Thyroid gland (tissue), 4 donors: Measurements from ENCODE around the gene STUM. TPM values are rescaled to one million over a fixed set of nuclear protein-coding genes. Genes with fewer than 3 reads are reported as not detected.

Experiments used
- DNase-seq, 2 donors: peaks; one replicate each; pipeline ENCODE4 v3.0.0-alpha.2; 2019
- H3K27ac ChIP-seq, 3 donors: fragments of 200-600 bp; sonication (generic); 1 replicate in 2 of 3; 2 replicates in 1 of 3; pipeline ENCODE4 v1.5.1; 2016 to 2019; ENCODE audit warnings: mild to moderate bottlenecking in 1 of 3, moderate library complexity in 1 of 3
- H3K27me3 ChIP-seq: fragments of 200-600 bp; sonication (generic); one replicate; pipeline ENCODE4 v1.5.1; 2019
- H3K36me3 ChIP-seq, 2 donors: fragments of 200-600 bp; sonication (generic); one replicate each; pipeline ENCODE4 v1.5.1; 2016 to 2019
- H3K4me1 ChIP-seq, 2 donors: fragments of 200-600 bp; sonication (generic); one replicate each; pipeline ENCODE4 v1.5.1; 2017 to 2019
- H3K4me3 ChIP-seq, 3 donors: fragments of 200-600 bp; sonication (generic); replicated peaks in 1 of 3; 1 replicate in 2 of 3; 2 replicates in 1 of 3; pipeline ENCODE4 v1.5.1; 2016; ENCODE audit warnings: mild to moderate bottlenecking in 1 of 3
- H3K9me3 ChIP-seq: fragments of 200-600 bp; sonication (generic); one replicate; pipeline ENCODE4 v1.5.1; 2017
- CTCF ChIP-seq, 6 experiments: fragments of 200-600 bp in 3 of 6; fragments of 450-650 bp in 3 of 6; sonication (generic) in 3 of 6; IDR thresholded peaks; one replicate each; pipeline ENCODE4 v1.5.1; 2016 to 2019; ENCODE audit warnings: antibody characterized with exemption in 6 of 6, mild to moderate bottlenecking in 2 of 6, inconsistent platforms in 1 of 6, moderate library complexity in 1 of 6
- POLR2A ChIP-seq, 2 donors: fragments of 450-650 bp; IDR thresholded peaks; one replicate each; pipeline ENCODE4 v1.6.1; 2017; ENCODE audit warnings: antibody characterized with exemption in 2 of 2, mild to moderate bottlenecking in 2 of 2, moderate library complexity in 1 of 2
- WGBS, 2 donors: methylation state at CpG; one replicate each; pipeline ENCODE4 v1.1.5; 2017; 5-methylcytosine and 5-hydroxymethylcytosine counted together
- intact Hi-C: fragments of 100-400 bp; cut with DNase I; formaldehyde crosslinking; loops from one replicate; pipeline ENCODE4 v1.15.1; 2023
- total RNA-seq, 4 donors: library from RNA; depleted of rRNA; stranded (reverse); fragments of >200 nt; gene quantifications; one replicate each; pipeline ENCODE4 v1.2.3, GENCODE V29; 2016

Gene STUM
- total RNA-seq, 4 donors from 2014 or later = 0.22 to 1.1 (median 0.48) TPM

- Histone ChIP-seq H3K36me3 (no peaks in the 10 kb centered on the region), H3K4me1 (no peaks in the 10 kb centered on the region), H3K4me3 (no peak overlapping the region), H3K9me3 (no peaks in the 10 kb centered on the region), H3K27ac (no peak overlapping the region), H3K27me3 (no peaks in the 10 kb centered on the region)
- 91 to 95% methylated on average over 6 of the region's 6 CpGs for WGBS, 2 donors
- TF ChIP-seq CTCF (IDR thresholded peaks at IDR 0.05) (no peak), POLR2A (IDR thresholded peaks at IDR 0.05) (no peak)
- intact Hi-C loops = no loop called here
- DNase-seq = no peak
Observed at GRCh38 chr1:226579781-226580323, 31.3 kb downstream of the STUM start.

- no peaks in the 10 kb centered on the region for H3K36me3 ChIP-seq
- H3K4me3 ChIP-seq = no peak overlapping the region
- no peaks in the 10 kb centered on the region for H3K27me3 ChIP-seq
- intact Hi-C loops = no loop called here
- WGBS, 2 donors = 84 to 94% methylated on average over 6 of the region's 6 CpGs
- DNase-seq = no peak
- no peaks in the 10 kb centered on the region for H3K9me3 ChIP-seq
- no peak overlapping the region for H3K27ac ChIP-seq
- TF ChIP-seq POLR2A (IDR thresholded peaks at IDR 0.05) = no peak
- no peak for TF ChIP-seq CTCF (IDR thresholded peaks at IDR 0.05)
- H3K4me1 ChIP-seq = no peaks in the 10 kb centered on the region
Observed at GRCh38 chr1:226580625-226581270, 32.2 kb downstream of the STUM start.

- WGBS, 2 donors = 88 to 94% methylated on average over 8 of the region's 8 CpGs
- intact Hi-C loops = no loop called here
- no peaks in the 10 kb centered on the region for H3K36me3 ChIP-seq
Observed at GRCh38 chr1:226581650-226582330, 33.2 kb downstream of the STUM start.

GRCh38 chr1:226582966-226583365, 34.4 kb downstream of the STUM start:
- H3K36me3 ChIP-seq = no peaks in the 10 kb centered on the region
- no peak overlapping the region for H3K27ac ChIP-seq
- DNase-seq = no peak
- H3K9me3 ChIP-seq = no peaks in the 10 kb centered on the region
- H3K4me1 ChIP-seq = no peaks in the 10 kb centered on the region
- intact Hi-C loops = no loop called here
- TF ChIP-seq CTCF (IDR thresholded peaks at IDR 0.05) (no peak), POLR2A (IDR thresholded peaks at IDR 0.05) (no peak)
- no peak overlapping the region for H3K4me3 ChIP-seq
- no peaks in the 10 kb centered on the region for H3K27me3 ChIP-seq
- 89 to 99% methylated on average over 3 of the region's 3 CpGs for WGBS, 2 donors

More at GRCh38 chr1:226581650-226582330, 33.2 kb downstream of the STUM start:
- no peaks in the 10 kb centered on the region for H3K27me3 ChIP-seq
- no peaks in the 10 kb centered on the region for H3K9me3 ChIP-seq
- no peak overlapping the region for H3K4me3 ChIP-seq
- DNase-seq = no peak
- TF ChIP-seq CTCF (IDR thresholded peaks at IDR 0.05) (no peak), POLR2A (IDR thresholded peaks at IDR 0.05) (no peak)
- H3K4me1 ChIP-seq = no peaks in the 10 kb centered on the region
- H3K27ac ChIP-seq = no peak overlapping the region

GRCh38 chr1:226584164-226584563, 35.6 kb downstream of the STUM start:
- 68 to 73% methylated on average over 3 of the region's 3 CpGs for WGBS, 2 donors
- Histone ChIP-seq H3K27me3 (no peaks in the 10 kb centered on the region), H3K4me3 (no peak overlapping the region), H3K9me3 (no peaks in the 10 kb centered on the region), H3K27ac (no peak overlapping the region), H3K36me3 (no peaks in the 10 kb centered on the region), H3K4me1 (no peaks in the 10 kb centered on the region)
- TF ChIP-seq CTCF (IDR thresholded peaks at IDR 0.05) (no peak), POLR2A (IDR thresholded peaks at IDR 0.05) (no peak)
- intact Hi-C loops = no loop called here
- no peak for DNase-seq
